T1000 (cell line): ENCODE measurements around the gene LBHD2.
"Not testable (repeated sequence)": the region's sequence is repeated elsewhere in the genome, so short reads cannot be mapped to it uniquely, and the experiment has no call there.

Experiments used
- DNase-seq: peaks from one replicate; lab custom pipeline; 2025; ENCODE audit warnings: mixed read lengths; lab: John Stamatoyannopoulos, UW

LBHD2 gene

DNA sequence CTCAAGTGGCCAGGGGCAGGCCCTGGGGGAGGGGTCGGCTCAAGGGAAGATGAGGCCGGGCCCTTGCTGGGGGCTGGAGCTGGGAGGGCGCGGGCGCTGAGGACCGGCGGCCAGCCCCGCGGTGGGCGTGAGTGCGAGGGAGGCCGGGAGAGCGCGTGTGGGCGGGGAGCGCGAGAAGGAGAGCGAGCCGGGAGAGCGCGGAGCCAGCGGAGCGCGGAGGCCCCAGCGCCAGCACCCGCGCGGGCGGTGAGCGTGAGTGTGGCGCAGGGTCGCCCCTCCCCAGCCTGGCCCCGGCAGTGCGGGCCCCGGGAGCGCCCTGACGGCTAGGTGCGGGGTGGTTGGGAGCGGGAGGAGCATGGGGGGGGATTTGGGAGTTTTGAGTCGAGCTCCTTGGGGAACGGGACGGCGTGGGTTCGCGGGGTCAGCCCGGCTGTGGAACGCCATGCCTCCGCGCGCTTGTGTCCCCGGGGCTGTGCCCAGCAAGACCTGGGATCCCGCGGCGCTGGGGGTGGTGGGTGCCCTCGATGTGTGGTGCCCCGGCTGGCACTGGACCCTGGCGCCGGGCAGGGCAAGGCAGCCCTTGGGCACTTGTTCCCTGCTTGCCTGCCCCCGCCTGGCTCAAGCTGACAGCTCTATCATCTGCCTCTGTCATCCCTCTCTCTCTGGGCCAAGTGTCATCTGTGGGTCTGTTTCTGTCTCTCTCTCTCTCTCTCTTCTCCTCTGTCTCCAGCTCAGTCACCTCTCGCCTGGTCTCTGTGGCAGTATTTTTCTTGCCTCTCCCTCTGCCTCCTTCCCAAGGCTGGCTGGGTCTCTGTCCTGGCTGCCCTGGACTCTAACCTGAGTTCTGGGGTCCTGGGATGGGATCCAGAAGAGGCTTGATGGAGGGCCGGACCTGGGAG is at the start of gene LBHD2:
TSS of gene LBHD2 (plus strand) at position 190 of the 899 bp plus-strand sequence. CDS start 1,803 bp downstream, outside the sequence.
- DNase-seq: no peak

DNA sequence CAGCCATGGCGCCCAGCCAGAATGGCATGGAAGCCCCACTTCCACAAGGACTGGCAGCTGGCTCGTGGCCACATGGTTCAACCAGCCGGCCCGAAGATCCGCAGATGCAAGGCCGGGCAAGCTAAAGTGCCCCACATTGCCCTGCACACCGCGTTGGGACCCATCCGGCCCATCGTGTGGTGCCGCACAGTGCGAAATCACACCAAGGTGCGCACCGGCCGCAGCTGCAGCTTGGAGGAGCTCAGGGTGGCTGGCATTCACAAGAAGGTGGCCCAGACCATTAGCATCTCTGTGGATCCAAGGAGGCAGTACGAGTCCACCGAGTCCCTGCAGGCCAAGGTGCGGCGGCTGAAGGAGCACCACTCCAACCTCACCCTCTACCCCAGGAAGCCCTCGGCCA is 42.5 kb upstream of the LBHD2 start:
- no peak for DNase-seq

DNA sequence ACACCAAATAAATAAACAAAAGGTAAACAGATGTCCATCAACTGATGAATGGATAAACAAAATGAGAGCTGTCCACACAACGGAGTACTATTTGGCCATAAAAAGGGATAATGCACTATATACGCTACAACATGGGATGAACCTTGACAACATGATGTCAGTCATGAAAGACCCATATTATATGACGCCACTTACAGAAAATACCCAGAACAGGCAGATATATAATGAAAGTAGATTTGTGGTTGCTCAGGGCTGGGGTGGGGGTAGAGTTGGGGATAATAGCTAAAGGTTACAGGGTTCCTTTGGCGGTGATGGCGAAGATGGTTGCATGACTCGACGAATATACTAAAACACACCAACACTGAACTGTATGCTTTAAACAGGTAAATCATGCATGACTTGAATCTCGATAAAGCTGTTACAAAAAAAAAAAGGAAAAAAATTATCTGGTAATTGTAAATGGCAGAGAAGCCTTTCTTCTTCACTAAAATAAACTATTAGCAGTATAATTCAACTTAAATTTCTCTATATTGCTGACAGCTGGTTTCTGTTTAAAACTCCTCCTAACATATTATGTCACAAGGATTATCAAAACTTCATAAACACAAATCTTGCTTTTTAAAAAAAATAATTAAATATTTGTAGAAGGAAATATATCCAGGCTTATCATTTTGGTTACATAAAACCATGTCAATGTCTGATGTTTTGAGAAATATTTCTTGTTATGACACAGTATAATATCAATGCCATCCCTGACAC is 40.6 kb upstream of the LBHD2 start:
- no peak for DNase-seq

DNA sequence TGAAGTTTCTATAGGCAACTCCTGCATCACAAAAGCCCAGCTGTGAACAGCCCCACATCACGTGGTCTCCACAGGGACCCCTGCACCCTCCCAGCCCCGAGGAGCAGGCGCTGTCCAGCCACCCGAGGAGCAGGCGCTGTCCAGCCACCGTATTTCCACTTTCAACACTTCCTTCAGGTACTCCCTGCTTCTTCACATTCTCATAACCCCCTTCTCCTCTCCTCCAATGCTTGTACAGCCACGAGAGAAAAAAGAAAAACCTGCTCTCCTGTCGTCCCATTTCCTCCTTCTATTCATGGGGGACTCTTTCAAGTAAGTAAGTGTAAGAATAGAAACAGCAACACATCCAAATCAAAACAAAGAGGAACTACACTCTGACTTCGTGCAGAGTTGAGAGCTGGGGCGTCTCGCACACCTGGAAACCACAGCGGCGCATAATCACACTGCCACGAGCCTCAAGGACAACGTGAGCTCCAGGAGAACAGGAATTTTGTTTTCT is 38.6 kb upstream of the LBHD2 start:
- no peak for DNase-seq

DNA sequence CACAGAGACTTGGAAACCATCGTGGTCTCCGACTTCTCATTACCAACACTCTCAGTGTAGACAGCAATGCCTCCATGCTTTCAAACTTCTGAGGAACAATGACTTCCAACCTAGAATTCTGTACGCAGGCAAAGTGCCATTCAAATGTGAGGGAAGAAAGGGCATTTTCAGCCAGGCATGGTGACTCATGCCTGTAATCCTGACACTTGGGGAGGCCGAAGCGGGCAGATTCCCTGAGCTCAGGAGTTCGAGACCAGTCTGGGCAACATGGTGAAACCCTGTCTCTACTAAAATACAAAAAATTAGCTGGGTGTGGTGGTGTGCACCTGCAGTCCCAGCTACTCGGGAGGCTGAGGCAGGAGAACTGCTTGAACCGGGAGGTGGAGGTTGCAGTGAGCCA is 36.6 kb upstream of the LBHD2 start:
- DNase-seq: not testable (repeated sequence)

DNA sequence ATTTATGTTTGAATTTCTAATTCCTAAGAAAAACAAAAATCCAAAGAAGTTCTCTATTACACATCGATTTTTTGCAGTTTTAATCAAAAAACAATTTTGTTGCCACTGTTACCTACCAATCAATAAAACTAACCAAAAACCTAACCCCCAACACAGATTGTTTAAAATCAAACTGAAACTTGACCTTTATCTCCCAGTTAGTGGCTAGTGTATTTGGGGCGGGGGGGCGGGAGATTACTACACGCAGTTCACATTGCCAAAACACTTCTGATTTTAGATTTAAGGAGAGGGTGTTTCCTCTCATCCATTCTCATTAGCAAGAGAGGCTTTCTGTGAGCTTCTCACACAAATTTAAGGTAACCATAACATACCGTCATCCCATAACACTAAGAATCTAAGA is 33.1 kb upstream of the LBHD2 start:
- DNase-seq: no peak

DNA sequence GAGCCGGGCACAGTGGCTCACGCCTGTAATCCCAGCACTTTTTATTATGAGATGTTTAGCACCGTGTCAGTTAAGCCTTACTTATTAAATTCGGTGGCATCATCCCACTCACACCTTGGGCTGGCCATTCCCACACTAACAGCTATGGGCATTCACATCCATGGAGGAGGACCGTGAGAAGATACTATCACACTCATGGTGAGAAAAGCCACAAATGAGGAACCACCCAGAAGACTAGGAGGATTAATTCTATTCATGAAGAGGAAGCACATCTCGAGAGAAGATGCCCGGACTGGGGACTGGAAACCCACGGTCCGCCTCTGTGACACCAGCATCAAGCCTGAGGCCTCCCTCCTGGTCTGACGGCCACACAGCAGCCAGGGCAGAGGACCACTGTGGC is 31.6 kb upstream of the LBHD2 start:
- no peak for DNase-seq

DNA sequence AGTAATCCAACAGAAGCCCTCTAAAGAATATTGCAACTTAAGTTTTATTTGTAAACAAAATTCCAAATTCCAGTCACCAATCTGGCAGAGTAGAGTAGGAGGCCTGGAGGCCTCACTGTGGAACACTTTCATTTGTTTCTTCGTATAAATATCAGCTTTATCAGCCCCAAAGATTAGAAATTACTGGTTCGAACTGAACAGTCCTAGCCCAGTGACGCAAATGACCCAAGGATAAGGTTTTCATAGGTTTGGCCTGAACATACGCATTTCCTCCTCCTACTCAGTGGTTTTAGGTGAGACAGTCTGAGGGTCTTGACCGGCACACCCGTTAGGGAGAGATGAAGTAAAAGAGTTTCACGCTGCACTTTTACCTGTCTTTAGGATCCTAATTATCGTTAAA is 28.3 kb upstream of the LBHD2 start:
- DNase-seq: no peak

DNA sequence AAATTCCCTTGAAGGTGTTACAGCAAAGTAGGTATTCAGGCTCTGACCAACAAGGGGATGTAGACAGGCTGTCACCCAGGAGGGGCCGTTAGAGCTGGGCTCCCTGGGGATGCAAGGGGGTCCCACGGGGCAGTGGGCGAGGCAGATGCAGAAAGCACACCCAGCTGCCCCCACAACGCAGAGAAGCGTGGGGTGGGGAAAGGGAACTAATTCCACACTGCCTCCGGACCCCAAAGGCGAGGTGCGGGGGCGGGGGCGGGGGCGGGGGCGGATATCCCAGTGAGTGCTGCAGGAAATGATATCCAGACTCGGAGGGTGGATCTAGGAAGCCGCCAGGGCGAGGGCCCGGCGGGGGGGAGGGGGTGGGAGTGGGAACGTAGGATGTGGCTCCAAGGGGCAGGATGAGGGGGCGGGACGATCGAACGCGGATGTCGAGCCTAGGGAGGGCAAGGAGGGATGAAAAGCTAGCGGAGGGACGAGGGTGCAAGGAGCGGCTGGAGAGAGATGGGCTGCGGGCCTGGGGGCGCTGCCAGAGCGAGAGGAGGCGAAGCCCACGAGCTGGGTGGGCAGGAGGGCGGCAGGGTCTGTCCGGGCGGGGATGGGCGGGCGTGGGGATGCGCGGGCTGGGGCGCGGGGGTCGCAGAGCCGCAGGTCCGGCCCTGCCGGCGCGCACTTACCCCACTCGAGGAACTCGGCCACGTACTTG is 27.5 kb upstream of the LBHD2 start:
- no peak for DNase-seq

DNA sequence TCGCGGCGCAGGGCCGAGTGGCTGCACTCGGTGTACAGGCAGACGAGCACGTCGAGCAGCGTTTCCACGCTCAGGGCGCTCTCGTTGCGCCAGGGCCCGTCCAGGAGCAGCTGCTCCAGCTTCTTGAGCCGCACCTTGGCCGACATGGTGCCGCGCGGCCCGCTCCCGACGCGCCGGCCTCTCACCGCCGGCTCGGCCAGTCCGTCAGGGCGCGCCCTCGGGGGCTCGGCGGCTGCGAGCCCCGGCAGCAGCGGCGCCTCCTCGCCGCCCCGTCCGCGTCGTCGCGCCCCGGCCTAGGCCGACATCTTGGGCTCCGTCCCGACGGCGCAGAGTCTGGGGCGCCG is 27.0 kb upstream of the LBHD2 start:
- no peak for DNase-seq

DNA sequence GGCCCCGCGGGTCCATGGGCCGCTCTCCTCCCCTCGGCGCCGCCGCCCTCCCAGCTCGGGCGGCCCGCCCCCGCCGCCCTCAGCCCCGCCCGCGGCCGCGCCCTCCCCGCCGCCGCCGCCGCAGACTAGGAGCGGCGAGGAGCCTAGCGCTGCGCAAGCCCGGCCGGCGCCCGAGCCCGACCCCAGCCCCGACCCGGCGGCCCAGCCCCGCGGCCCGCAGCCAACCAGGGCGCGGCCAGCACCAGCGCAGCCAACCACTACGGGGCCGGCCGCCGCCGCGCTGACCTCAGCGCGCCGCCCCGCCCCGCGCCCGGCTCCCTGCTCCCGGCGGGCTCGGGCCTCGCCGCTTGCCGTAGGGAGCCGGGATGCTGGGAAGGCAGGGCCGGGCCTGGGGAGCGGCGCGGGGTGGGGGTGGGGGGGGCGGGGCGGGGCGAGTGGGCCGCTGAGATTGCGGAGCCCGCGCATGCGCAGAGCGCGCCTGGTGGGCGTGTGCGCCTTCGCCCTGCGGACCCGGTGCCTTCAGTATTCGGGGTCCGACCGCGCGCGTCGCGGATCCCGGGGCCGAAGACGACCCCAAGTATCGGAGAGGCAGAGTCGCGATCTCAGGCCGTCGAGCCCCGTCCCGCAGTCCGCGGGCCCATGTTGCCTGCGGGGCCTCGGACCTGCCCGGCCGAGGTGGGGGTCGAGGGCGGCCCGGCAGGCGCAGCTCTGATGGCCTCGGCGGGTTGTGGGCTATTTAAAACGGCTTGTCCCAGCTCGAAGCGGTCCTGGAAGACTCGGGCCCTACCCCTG is 26.4 kb upstream of the LBHD2 start, which contains the start of gene CDC42BPB:
TSS of gene CDC42BPB (minus strand) at position 178 of the 792 bp plus-strand sequence. CDS start 376 bp downstream, outside the sequence.
- peak; percentile 85 for DNase-seq

DNA sequence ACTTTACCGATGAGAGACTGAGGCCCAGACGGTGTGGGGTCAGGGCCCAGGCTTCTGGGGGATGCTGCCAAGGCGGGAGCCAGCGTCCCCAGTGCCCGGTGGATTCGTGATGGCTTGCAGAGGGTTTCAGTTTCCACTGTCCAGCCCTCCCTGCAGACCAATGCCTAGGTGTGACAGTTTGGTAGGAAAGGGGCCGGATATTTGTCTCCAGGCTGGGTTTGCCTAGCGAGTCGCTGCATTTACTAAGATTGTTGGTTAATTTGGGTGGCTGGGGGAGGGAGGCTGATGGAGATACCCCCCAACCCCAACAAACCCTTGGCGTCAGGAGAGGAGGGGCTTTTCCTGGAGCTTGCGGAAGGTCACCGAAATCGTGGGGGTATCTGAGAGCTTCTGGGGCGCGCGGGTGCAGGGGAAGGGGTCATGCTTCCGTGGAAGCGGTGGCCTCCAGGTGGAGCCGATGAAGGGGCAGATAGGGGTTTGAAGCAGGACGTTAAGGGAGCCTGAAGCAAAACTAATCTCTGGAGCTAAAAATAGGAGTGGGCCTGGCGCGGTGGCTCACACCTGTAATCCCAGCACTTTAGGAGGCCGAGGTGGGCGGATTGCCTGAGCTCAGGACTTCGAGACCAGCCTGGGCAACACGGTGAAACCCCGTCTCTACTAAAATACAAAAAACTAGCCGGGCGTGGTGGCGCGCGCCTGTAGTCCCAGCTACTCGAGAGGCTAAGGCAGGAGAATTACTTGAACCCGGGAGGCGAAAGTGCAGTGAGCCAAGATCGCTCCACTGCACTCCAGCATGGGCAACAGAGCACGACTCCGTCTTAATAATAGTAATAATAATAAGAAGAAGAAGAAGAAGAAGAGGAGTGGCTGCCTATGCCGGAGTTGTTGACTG is 25.6 kb upstream of the LBHD2 start:
- DNase-seq: no peak

DNA sequence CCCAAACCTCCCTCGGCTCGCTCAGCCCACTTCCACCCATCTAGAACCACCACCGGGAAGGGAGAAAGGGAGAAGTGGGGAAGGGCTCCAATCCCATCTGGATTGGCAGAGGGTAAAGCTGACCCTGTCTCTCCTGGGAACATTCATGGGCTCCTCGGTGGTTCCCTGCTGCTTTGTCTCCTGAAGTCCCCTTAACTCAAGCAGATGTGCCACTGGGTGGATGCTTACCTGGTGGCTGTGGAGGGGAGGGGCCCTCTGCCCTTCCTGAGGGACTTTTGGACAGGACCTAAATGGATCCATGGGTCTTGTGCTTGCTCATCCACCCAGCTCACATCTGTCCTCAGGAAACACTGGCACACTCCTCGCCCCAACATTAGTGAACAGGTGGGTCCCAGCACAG is 24.5 kb upstream of the LBHD2 start:
- DNase-seq: no peak

DNA sequence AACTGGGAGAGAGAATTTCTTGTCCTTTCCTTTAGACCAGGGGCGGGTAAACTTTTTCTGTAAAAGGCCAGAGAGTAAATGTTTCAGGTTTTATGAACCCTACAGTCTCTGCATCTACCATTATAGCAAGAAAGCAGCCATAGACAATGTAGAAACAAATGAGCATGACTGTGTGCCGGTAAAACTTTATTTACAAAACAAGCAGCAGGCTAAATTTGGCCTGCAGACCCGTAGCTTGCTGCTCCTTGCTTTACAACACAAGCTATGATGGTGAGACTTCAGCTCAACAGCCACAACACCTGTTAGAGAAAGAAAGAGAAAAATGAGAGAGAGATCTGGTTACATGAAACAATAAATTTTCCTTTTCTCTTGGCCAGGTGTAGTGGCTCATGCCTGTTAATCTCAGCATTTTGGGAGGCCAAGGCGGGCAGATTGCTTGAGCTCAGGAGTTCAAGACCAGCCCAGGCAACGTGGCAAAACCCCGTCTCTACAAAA is 22.5 kb upstream of the LBHD2 start:
- no peak for DNase-seq

DNA sequence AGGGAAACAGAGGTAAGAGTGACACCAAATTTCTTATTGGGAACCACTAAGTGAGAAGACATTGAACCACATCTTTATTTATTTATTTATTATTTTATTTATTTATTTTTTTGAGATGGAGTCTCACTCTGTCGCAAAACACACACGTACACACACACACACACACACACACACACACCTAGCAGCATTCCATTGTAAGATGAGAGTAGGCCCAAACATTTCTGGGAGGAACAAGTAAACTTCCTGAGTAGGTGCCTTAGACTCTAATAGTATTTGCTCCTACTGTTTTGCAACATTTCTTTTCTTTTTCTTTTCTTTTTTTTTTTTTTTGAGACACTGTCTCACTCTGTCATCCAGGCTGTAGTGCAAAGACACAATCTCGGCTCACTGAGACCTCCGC is 19.6 kb upstream of the LBHD2 start:
- DNase-seq: no peak

DNA sequence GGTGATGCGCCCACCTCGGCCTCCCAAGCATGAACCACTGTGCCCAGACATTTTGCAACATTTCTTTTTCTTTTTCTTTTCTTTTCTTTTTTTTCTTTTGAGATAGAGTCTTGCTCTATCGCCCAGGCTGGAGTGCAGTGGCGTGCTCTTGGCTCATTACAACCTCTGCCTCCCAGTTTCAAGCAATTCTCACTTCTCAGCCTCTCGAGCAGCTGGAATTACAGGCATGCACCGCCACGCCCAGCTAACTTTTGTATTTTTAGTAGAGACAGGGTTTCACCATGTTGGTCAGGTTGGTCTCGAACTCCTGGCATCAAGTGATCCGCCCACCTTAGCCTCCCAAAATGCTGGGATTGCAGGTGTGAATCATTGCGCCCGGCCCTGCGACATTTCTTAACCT is 19.0 kb upstream of the LBHD2 start:
- no peak for DNase-seq

DNA sequence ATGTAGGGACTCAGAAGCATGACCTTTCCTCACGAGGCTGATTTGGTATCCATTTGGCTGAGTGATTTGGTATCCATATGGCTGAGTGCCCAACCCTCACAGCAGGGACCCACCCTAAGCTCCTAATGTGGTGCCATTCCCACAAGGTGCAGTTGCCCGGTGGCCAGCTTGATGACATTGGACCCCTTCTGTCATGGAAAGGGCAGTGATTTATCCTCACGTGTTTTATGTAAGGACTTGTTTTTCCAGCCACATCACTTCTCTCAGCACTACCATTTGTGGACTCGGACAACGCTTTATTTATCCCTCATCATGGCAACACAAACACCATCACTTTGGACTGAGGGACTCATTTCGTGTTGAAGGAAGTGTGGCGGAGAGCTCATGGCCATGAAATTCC is 18.1 kb upstream of the LBHD2 start:
- no peak for DNase-seq

DNA sequence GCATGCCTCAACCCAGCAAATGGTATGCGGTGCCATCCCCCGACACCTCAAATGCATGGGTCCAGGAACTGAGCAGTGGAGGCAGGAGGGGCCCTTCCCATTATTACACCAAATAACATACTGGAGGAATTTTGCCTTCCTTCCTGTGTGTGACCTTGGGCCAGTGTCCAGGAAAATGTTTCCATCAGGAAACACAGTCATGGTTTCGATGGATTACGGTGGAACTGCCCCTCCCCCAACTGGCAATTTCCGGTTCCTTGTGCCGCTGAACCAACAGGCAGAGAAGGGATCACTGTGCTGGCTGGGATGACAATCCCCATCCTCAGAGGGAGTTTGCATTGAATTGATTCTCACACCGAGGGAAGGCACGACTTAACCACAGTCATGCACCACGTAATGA is 17.6 kb upstream of the LBHD2 start:
- no peak for DNase-seq

DNA sequence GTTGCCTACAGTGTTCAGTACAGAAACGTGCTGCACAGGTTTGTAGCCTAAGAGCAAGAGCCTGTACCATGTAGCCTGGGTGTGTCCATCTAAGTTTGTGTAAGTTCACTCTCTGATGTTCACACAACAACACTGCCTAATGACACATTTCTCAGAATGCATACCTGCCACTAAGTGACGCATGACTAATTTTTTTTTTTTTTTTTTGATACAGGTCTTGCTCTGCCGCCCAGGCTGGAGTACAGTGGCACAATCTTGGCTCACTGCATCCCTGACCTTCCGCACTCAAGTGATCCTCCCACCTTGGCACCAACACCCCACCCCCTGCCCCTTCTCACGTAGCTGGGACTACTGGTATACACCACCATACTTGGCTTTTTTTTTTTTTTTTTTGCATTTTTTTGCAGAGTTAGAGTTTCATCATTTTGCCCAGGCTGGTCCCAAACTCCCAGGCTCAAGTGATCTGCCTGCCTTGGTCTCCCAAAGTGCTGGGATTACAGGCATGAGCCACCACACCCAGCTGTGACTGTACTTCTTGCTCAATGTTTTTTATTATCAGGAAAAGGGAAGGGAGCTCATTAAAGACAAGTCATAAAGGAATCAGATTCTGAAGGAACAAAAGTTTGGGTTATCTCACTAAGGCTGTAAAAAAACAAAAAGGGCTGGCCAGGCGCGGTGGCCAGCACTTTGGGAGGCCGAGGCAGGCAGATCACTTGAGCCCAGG is 16.6 kb upstream of the LBHD2 start:
- peak; percentile 42 for DNase-seq
